NCI-H2196 treated with DMSO at 0.1 percent for 48 hours (cell line): ENCODE results near the gene TDRD3.
"Not testable (repeated sequence)": the region's sequence is repeated elsewhere in the genome, so short reads cannot be mapped to it uniquely, and the experiment has no call there.

ENCODE experiments used
- DNase-seq: peaks from one replicate; lab custom pipeline; 2025; ENCODE audit not compliant: unreplicated experiment; lab: John Stamatoyannopoulos, UW

Gene TDRD3

DNA sequence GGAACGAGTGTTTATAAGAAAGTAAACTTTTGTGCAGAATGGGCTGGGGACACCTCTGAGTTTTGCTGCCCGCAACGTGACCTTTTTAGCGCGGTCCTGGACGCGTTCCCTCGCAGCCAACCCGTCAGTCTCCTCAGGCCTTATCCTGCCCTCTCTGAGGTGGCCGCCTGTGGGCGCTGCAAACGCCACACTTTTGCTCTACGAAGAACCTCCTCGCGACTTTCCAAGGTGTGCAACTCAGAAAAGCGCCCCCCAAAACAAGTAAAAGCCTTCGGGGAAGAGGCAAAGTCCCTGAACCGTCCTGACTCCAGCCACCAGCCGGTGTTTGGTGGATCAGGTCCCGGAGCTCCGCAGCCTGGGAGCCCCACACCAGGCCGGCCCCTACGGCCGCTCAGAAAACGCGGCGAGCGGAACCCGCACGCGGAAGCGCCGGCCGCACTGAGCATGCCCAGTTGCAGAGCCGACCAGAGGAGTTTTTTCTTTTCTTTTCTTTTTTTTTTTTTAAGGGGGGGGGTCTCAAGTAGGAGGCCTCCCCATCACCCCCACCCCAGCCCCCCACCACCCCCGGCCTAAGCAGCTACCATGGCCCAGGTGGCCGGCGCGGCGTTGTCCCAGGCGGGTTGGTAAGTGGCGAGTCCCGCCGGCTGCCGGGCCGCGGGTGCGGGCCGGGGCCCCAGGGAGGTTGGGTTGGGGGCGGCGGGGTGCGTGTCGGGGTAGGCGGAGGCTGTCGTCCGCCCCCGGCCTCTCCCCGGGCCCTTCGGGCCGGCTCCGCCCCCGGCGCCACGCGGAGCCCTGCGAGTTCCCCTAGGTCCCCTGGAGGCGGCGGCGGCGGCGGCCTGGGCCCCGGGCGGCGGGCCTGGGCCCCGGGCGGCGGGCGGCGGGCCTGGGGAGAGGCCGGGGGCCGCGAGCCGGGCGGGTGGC is at the start of gene TDRD3:
TSS of gene TDRD3 (plus strand) at position 438 of the 921 bp plus-strand sequence. CDS start at position 583, 145 bp downstream.
- DNase-seq, result peak; percentile 11

DNA sequence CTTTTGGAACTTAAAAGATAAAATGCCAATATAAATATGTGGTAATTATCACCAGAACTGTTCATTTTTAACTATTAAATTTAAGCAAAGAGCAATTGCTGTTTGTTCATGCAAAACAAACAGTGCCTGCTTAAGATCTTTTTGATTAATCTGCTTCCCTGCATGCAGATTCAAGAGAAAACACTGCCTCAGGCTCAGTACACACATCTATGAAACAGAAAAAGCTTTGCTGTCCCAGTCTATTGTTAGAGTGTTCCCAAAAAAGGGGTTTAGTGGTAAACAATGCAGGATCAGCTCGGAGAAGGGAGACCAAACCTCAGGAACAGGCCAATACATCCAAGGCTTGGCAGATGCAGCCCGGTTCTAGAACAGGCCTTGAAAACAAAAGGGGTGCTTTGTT is 49.3 kb upstream of the TDRD3 start:
- DNase-seq, result no peak

DNA sequence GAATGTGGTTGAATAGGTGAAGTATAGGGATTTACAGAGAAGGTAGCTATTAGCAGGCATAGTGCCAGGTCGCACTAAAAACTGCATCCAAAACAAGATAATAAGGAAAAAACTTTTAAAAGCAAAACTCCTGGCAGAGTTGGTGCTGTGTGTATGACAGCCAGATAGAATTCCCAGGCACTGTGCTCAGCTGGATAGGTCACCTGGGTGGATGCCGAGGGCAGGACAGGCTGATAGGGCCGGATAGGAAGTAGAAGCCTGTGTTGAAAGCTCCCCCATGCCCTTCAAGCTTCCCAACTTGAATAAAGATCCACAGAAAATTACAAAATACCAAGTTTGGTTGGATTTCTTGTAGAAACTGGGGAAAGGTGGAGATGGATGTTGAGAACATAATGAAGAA is 48.9 kb upstream of the TDRD3 start:
- no peak for DNase-seq

DNA sequence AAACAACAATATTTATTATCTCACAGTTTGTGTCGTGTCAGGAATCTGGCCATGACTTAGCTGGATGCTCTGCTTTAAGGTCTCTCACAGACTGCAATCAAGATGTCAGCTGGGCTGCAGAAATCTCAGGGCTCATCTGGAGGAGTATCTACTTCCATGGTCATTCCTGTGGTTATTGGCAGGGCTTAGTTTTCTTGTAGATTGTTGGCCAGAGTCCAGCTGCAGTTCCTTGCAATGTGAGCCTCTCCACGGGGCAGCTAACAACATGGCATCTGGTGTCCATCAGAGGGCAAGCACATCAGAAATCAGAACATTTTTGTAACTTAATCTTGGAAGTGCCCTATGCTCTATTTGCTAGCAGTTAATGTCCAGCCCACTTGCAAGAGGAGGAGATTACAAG is 45.7 kb upstream of the TDRD3 start:
- DNase-seq, result no peak

DNA sequence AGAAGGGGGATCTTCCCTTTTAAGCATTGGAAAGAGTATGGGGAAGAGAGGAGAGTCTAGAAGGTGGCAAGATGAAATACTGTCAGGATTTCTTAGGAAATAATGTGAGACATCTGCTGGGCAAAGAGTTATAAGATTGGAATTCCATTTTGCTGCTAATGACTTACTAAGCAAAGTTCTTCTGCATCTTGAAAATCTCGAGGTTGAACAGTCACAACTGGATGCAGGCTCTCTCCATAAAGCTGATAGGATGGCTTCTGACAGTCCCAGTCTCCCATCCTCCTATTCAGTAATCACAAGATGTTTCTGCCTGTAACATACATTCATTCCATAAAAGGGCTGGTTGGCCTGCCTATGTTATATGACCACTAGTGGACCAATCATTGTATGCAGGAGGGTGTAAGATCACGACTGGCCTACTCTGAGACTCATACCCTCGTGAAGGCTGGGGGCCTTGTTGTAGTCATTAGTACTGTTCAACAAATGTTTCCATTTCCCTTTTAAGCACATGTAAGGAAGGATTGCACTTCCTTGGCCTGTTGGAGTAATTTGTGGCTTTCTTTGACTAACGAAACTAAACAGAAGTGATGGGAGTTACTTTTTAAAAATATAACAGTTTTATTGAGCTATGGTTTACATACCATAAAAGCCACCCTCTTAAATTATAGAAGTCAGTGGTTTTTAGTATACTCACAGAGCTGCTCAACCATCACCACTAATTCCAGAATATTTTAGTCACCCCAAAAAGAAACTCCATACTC is 45.0 kb upstream of the TDRD3 start:
- no peak for DNase-seq

DNA sequence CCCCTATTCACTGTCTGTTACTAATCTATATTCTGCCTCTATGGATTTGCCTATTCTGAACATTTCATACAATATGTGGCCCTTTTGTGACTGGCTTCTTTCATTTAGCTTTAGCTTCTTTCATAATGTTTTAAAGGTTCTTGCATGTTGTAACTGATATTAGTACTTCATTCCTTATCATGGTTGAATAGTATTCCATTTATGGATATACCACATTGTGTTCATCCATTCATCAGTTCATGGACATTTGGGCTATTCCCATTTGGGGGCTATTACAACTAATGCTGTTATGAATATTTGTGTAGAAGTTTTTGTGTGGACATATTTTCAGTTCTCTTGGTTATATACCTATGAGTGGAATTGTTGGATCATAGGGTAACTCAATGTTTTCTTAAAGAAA is 44.4 kb upstream of the TDRD3 start:
- no peak for DNase-seq

DNA sequence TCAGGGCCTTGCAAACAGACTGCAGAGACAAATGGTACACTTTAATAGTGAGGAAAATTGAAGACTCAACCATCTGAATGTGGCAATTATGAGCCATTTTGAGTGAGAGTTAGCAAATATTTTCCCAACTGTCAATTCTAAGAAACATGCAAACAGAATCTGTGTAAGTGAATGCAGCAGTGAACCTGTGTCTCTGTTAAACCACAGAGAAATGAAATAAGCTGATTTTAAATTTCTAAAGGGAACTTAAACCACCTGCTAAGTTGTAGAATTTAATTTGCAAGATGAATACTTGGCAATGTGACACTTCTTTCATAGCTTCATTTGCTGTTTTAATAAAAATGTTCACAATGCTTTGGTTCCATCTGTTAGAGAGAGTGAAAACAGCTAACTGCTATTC is 42.0 kb upstream of the TDRD3 start:
- no peak for DNase-seq

DNA sequence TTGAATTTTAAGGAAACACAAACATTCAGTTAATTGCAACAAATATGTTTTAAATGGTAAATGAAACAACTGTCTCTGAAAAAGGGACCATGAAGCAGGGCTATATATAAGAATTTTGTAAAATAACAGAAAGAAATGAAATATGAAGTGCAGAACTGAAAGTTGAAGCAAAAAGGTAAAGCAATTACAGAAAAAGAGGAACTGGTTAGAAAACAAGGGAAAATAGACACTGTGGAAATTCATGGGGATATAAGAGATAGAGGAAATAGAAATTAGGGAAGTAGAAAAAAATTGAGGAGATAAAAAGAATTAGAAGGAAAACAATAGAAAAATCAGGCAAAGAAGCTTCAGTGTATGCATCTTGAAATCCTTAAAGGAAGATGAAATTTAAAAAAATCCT is 40.0 kb upstream of the TDRD3 start:
- DNase-seq, result no peak

DNA sequence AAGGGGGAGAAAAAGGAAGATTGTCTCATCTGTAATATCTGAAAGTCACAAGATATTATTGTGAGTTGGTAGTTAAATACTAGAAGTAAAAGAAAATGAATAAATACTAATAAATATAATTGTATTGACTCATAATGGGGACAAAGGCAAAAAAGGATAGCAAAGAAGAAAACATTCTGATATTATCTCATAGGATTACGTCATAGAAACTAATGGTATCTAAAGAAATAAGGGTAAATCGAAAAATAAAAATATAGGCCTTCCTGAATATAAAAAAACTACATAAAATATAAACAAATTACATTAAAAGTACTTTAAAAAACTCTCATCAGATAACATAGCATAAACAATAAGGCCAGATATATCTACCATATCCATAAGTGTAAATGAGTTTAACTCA is 38.6 kb upstream of the TDRD3 start:
- no peak for DNase-seq

DNA sequence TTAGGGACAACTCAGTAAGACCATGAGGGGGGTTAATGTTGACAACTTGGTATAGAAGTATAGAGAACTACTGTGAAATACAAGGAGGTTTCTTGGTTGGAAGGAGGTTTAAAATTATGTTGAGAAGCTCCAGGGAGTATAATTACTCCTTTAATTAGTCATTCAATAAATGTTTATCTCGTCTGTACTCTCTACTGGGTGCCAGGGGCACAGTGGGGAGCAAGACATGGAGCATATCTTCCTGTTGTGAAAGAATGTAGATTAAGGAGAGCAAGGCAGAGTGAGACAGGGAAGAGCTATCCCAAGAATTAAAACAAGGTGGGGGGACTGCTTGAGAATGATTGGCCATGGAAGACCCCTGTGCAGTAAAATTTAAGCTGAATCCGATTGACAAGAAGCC is 33.7 kb upstream of the TDRD3 start:
- no peak for DNase-seq

DNA sequence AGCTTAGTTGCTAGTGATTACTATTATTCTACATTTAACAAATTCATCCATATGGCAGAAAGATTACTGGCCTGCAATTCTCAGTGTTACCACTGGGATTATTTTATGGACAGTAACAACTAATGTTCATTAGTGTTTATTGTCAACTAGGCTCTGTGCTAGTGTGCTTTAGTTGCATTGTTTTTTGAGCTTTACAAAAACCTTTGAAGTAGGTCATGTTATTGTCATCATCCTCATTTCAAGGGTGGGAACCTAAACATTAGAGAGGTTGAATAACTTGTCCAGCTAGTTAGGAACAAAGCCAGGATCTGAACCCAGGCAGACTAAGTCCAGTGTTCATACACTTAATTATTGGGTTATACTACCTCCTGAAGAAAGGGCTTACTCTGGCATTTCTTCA is 27.8 kb upstream of the TDRD3 start:
- DNase-seq, result no peak

DNA sequence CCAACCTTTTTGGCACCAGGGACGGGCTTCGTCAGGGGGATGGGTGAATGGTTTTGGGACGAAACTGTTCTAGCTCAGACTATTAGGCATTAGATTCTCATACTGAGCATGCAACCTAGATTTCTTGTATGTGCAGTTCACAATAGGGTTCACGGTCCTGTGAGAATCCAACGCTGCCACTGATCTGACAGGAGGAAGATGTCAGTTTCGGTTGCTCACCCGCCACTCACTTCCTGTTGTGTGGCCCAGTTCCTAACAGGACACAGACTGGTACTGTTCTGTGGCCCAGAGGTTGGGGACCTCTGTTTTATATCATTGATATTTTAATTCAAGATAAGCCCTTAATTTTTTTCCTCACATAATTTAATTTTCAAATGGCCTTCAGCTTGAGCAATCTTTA is 26.7 kb upstream of the TDRD3 start:
- no peak for DNase-seq

DNA sequence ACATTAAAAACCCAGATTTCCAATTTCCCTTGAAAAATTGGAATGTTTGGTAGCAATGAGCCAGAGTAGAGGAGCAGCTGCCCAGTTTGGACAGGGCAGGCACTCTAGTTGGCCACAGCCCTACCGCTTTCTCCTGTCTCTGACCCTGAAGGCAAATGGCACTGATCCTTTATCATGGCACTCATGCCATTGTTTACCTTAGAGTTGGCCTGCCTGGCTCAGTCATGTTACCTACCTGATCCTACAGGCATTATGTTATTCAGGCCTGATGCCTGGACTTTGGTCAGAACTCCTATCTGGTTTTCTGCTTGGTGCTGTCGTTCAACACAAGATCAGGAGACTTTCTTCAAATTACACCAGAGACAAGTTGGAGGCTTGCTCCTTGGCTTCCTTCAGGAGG is 24.9 kb upstream of the TDRD3 start:
- no peak for DNase-seq

DNA sequence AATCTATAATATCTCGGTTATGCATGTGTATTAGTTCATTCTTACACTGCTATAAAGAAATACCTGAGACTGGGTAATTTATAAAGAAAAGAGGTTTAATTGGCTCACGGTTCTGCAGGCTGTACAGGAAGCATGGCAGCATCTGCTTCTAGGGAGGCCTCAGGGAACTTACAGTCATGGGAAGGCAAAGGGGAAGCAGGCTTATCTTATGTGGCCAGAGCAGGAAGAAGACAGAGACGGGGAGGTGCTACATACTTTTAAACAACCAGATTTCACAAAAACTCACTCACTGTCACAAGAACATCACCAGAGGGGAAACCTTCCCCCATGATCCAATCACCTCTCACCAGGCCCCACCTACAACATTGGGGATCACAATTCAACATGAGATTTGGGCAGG is 17.7 kb upstream of the TDRD3 start:
- DNase-seq, result not testable (repeated sequence)

DNA sequence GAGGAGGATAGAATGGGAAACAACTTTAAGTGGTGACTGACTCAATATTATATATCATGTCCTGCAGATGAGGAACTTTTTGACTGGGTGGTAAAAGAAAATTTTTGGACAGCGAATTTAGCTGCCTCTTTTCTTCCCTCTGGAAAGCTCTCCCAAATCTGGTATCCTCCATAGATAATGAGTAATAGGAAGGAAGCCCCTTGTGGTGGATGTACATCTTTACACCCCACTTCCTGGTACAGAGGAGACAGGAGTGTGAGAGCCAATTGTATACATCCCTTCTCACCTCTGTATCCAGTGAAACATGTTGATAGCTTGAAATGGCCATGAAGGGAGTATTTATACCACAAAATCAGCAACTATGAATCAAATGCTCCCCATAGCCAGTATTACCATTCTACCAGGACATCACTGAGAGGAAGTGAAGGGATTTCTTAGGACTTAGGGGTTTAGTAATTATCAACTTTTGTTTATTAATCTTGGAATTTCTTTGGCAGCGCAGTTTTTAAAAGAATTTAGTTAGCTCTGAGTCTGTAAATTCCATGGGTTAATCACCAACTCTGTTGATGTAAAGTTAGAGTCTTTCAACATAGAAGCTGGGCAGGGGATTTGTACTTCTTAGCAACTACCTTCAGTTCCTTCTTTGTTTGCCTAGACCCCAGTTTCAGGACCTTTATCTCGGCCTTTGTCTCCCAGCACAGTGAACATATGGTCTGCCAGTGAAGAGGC is 17.0 kb upstream of the TDRD3 start:
- DNase-seq, result no peak

DNA sequence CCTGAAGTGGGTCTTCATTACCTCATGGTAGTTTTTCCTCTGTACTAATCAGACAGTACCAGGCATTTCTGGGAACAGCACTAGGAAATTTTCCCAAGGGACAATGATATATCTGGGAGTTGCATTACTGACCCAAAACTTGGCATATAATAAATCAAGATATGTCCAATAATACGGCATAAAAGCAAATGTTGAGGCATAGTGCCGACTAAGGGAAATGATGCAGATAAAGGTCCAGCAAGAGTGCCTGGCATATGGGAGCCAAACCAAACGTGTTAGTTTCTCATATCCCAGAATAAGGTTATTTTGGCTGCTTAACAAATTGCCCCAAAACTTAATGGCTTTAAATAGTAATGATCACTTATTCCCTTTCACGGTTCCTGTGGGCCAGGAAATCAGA is 12.1 kb upstream of the TDRD3 start:
- DNase-seq, result no peak

DNA sequence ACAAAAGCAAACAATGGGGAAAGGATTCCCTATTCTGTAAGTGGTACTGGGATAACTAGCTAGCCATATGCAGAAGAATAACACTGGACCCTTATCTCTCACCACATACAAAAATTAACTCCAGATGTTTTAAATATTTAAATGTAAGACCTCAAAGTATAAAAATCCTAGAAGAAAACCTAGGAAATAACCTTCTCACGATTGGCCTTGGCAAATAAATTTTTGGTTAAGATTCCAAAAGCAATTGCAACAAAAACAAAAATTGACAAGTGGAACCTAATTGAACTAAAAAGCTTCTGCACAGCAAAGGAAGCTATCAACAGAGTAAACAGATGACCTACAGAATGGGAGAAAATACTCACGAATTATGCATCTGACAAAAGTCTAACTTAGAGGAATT is 10.8 kb upstream of the TDRD3 start:
- no peak for DNase-seq

DNA sequence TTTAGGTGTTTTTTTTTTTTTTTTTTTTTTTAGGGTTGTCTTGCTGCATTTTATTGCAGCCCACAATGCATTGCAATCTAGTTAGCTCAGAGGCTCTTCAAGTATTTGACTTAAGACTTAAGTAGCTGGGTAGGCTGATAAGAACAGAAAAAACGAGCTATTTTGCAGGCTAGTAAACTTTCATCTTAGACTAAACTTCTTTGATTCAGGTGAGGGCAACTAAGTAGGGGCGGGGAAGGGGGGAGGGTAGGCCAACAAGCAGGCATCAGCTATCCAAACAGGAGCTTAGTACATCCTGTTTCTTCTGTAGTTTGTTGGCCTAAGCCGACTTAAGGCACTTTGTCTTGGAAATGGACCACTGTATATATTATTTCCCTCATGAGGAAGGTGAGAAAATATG is 4.9 kb upstream of the TDRD3 start:
- no peak for DNase-seq

DNA sequence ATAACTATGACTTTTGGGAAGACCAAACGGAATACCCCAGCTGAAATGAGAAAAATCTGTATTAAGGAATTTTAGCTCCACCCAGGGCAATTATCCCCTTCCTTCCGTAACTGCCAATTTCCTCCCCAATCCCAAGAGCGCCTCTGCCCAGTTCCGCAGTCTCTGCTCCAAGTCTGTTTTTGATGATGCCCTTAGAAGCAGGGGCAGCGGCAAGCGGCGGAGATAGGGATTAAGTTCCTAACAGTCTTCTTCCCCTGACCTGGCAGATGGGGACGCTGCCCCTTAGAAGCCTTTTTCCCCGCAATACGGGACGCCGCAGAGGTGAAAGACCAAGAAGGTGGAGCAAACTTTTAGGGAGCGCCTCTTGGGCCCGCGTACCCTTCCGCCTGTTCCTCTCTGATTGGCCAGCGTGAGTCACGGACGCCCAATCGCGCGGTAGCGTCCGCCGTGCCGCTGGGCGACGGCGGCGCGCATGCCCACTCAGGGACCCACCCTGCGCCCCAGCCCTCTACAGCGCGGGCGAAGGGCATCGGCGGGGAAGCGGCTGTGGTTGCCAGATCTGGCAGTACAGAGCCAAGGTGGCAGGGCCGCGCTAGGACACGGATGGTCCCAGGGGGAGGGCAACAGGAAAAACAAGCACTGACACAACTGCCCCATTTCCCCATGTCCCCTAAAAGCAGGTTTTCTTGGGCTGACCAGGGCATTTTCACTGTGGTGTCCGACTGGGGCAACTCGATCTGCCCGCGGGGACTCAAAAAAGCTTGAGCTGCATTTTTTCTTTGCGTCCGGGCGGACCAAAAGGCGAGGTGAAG is 843 bp upstream of the TDRD3 start:
- DNase-seq, result peak; percentile 74

DNA sequence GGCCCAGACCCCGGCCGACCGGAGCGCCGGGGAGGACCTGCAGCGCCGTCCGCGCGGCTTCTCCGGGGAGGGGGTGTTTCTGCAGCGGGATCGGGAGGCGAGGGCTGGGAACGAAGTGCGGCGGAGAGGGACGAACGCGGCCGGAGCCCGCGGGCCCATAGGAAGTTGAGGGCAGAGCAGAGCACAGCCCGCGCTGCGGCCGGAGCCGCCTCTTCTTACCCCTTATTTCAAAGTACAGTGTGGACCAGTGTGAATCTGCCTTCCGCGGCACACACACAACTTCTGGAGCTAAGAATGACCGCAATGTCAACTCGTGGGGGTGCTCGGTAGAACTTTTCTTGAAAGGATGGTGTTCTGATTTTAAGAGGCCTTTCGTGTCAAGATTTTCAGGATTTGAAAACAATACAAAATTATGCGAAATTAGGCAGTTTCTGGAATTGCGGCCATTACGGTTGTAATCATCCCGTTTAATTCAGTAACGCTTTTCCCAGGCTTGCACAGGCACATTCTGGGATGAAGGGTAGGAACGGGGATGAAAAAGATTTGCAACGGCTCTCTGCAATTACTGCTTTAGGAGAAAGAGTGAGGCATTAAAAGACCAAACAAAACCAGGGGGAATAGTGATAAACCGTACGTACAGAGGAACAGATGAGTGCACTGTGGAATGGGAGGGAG is 821 bp downstream of the TDRD3 start:
- DNase-seq, result no peak
